ENCODE results near the gene RELN.

Gene RELN

DNA sequence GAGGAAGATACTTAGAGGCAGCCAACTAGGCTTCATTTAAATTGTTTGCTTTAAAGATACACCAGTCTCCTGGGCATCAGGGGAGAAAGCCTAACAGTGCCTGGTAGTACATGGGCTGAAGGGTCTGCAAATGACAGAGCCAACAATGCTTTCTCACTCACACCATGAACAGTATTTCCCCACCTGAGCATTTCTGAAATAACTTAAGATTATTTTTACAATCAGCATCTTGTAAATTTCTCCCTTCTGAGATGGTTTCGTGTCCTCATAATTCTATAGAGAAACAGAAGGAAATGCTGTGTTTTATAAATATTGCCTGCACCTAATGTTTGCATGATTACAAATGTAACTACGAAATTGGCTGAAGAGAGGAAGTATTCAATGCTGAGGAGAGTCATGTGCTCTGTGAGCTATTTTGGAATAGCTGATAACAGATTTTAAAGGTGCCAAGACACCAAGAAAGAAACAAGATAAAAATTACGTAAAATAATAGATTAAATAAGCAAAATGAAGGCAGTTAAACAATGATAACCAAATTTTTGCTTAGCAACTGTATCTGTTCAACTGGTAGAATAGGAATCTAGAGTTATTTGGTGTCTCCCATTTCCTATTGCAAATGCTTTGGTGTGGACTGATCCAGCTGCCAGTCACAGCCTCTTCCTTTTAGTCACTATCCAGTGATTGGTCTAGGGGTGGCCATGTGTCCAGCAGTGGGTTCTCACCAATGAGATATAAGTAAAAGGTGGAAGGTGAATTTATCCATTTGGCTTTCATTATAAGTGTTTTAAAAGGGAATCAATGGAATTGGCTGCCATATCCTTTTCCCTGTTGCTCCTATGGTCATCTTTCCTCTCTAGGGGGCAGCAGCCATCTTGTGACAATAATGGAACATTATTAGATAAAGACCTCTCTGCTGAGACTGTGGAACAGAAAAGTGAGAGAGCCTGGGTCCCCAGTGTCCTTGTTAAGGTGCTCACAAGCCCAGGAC is 375.5 kb downstream of the RELN start:
- no peak for DNase-seq

DNA sequence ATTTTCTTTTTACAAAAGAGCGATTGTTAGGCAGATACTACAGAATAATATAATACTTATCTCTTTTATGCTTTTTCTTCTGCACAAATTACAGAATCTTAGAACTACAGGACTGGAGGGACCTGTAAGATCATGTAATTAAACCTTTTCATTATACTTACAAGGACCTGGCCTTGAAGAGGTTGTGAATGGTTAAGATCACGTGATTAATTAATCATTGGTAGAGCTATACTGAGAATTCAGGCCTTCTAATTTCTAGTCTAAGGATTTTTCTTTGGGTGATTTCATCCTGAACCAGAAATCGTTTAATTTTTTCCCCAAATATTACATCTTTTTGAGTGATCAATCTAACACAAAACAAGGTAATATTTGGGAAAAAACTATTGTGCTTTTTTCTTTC is 379.7 kb downstream of the RELN start:
- no peak for DNase-seq

GRCh38 chr7:103605640-103606039 is 383.8 kb downstream of the RELN start:
- no peak for DNase-seq

DNA sequence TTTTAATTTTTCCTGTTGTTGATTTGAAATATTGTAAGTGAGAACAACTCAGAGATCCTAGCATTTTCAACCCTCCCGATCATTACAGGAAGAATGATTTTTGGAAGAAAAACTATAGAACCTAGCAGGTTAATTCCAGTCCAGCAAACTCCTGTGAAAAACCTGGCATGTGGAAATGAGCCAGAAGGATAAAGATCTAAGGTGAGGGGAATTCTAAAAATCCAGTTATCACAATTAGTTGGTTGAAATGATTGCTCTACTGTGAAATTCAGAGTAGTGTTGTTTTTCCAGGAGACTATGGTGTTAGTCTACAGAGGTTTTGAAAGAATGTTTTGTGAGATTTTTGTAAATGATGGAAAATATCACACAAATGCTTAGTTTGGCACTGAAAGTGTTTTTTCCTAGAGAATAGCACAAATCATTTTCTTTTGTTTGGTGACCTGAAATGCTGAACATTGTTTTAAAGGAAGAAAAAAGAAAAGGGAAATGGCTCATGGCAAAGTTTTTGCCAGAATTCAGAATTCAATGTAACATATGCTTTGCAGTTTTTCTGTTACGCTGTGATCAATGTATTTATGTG is 391.0 kb downstream of the RELN start:
- peak; percentile 48 for DNase-seq

DNA sequence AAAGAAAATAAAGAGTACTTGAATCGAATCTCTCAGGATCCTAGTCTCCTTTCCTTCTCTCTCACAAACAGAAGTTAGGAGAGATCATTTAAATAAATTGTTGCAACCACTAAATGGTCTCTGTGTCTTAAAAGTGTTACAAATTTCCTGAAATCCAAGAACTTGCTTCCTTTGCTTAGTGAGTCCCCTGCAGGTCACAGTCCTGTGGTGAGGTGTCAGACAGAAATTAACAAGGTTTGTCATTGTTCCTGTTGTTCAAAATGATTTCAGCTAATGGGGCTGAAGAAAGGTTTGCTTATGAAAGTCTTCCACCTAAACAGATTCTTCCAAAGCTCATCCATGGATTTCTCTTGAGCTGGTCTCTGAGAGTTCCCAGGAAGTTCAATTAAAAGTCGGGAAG is 391.9 kb downstream of the RELN start:
- DNase-seq, result peak; percentile 37

DNA sequence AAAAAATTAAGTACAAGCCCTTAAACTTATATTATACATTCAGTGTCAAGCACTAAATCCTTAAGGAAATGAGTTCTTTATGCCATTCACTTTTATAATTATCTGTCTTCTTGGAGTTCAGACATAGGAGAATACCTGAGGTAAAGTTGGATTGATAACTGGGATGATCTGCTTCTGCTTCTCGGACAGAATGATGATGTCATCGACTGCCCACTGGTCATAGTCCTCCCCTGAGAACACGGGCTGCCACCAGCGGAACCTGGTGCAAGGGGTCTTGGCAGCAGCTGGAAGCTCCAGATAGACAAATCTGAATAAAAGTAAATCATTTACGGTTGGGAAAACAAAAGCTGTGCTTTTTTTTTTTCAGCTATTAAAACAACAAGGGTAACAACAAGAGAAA is 395.3 kb downstream of the RELN start:
- DNase-seq, result peak; percentile 44

DNA sequence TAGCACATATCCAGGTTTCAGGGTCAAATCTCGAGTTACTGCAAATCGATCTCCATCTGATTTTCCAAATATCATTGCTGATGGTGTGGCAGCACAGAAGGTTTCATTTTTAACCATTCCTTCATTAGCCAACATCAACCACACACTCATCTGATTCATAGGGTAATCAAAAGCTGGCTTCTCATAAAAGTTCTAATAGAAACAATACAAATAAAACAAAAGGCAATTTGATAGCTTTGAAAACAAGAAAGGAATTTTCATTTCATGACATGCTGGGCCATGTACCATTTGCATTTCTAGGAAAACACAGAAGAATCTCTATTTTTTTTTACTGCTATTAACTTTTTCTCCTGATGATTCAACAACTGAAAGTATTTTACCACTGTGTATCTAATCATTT is 395.8 kb downstream of the RELN start:
- no peak for DNase-seq

- no peak for DNase-seq
Measured at GRCh38 chr7:103592844-103593243, 396.6 kb downstream of the RELN start.

DNA sequence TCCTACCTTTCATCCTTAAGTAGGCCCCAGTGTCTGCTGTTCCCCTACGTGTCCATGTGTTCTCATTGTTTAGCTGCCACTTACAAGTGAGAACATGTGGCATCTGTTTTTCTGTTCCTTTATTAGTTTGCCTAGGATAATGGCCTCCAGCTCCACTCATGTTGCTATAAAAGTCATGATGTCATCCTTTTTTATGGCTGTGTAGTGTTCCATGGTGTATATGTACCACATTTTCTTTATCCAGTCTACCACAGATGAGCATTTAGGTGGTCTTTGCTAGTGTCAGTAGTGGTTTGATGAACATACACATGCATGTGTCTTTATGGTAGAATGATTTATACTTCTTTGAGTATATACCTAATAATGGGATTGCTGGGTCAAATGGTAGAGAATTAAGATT is 397.3 kb downstream of the RELN start:
- no peak for DNase-seq

DNA sequence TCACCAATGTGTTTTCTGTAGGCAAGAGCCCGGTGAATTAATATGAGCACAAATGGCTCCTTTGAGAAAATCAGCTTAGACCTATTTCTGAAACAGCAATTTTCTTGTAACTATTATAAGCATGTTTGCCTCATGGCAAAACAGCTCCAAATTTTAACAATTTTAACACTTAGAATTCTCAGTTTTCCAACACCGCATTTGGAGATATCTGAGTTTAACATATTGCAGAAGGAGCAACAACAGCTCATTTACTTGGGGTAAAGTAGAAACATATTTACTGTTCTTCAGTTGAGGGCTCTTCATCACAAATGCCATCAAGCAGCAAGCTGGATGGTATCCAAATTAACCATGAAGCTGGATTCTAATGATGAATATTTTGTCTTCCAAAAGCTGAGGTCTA is 409.4 kb downstream of the RELN start:
- DNase-seq, result no peak

DNA sequence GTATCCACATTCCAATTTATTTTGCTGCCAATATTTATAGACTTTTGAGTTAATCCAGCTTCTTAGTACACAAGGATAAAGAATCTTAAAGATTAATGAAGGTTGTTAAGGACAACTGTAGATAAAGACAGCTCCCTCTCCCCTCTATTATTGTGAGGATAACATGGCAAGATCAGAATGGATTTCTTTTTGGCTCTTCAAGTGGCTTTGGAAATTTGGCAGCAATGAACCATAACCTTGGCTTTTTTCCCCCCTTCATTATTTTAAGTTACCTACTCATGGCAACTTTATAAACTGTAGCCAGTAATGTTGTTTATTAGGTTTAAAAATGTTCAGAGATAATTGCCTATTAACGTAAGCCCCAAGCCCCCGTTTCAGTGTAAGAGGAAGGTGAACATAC is 412.4 kb downstream of the RELN start:
- DNase-seq, result no peak

- DNase-seq, result no peak
Measured at GRCh38 chr7:103576641-103577040, 412.8 kb downstream of the RELN start.

DNA sequence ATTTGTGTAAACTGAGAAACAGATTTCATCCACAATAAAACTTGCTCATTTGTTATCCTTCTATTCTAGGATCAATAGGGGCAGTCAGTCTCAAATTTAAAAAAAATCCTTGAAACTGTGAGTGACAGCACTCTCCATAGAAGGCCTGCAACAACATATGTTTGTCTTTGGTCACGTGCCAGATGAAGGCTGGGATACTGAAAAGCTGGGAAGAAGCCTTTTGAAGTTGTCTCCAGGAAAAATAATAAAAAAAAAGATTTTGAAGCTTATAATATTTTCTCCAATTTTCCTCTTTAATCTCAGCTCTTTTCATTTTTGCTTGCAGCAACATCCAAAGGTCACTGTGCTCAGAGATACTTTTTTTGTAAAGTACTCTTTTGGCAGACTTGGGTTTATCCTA is 414.9 kb downstream of the RELN start:
- DNase-seq, result peak; percentile 51

DNA sequence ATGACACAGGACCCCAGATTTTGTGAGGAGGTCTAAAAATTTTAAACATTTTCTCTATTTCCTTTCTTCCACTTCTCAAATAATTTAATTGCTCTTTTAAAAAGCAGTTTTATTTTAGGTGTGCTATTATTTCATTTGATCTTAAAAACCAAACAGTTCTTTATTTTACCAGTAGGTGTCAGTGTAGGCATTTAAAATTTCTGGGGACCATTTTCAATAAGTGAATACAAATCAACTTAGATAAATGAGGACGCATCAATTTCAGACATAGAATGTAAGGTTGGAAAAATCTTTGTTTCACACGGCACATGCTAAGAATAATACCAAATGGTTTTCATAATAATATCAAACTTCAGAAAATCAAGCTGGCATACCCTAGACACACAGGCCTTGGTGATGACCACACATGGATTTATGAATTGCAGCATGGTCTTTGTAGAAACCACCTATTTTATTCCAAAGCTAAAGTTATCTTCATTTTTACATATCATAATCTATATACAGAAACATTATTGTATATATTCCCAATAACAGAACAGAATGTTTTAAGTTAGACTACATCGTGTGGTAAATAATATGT is 415.9 kb downstream of the RELN start:
- DNase-seq, result peak; percentile 87

DNA sequence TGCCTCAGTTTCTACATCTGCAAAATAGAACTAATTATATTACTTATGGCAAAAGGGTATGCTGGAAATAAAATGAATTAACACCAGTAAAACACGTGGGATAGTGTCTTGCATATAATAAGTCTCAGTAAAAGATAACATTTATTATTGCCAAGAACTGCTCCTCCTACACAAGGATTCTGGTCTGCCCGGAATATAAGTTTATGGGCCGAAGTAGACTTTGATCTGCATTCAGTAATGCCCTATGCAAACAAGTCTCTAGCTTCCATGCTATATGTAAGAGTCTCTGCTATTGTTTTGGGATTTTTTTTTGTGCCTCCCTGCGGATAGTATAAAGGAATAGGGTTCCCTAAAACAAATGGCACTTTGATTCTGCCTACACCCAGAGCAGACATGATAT is 417.9 kb downstream of the RELN start:
- DNase-seq, result no peak

DNA sequence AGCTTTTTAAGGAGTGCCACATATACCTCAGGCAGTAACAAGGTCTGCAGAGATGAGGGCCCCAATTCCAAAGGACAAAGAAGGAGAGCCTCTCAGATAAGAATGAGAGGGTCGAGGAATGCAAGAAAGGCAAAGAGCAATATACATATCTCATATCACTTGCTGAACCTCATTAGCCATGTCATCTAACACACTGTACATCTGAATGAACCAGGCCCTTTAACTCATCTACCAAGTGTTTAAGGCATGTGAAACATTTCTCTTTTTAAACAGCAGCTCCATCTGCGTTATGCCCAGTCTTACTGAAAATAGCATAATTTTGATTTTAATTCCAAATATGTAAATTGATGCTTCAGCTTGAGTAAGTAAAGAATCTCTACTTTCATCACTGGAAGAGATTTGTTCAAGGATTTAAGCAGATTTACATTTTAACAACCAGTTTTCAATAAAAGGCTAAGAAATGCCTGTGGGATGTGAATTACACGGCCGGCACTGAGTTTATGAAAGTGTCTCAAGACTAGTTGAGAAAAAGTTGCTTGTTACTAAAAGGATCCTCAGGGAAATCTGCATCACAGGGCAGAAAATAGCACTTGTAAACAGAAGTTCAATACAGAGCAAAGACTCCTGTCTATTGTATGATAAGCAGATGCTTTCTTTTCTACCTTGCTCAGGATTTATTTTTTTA is 419.7 kb downstream of the RELN start:
- no peak for DNase-seq

DNA sequence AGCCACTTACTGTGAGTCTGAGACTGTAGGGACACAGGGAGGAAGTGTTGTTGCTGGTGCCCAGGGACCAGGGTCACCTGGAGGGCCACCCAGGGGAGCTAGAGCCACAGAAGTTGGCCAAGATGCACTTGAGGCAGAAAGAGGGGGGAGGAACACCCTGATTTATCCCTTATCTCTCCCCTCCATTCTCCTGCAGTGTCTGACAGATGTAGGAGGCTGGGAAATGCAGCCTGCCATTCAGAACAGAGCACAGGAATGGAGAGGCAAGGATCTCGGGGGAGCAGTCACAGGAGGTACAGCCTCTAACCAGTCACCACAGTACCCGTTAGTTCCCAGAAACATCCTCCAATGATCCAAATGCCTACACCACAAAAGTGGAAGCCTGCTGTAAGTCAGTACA is 425.0 kb downstream of the RELN start:
- no peak for DNase-seq

DNA sequence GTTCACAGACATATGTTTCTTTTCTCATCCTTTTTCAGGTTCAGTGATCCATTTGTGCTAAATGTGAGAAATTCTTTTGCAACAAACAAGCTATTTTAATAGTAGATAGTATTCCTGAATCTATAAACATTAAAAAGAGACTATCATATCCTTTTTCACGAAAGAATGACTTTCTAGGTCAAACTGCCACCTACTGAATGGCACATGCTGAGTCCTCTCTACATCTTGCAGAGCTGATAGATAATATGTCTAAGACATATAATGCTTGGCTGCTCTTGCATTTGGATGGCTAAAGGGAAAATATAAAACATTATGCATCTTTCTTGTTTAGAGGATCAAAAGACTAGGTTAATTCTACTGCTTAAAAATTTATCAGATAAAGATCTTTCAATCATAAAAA is 429.3 kb downstream of the RELN start:
- peak; percentile 33 for DNase-seq

DNA sequence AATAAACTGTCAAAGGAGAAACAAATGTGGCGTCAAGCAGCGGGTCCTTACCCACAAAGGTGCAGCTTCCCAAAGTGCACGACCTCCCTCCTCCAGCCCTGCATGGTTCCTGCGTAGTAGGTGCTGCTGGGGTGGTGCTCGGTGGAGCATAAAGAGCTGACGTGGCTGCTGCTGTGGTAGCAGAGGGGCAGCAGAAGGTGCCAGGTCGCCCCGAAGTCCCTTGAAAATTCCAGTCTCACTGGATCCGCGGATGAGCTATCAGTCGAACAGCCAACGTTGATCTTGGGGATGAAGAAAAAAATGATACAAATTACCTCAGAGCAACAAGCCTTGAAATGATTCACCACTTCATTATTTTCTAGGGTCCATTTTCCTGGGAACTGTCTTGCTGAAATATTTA is 438.4 kb downstream of the RELN start:
- no peak for DNase-seq

DNA sequence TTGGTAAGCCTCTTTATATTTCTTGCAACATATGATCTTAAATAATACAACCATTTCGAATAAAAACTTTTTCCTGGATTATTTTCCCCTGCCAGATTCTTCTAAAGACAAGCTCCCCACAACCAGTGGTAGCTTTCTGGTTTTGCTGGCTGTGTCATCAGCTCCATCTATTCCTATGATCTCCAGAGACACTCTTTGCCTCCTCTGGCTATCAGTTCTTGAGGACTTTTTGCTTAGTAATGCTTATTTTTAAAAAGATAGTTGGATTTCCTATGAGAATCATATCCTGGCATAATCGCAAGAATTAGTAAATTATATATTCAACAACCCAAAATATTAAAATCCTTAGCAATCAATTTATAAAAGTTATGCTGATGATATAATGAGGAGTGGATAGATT is 439.7 kb downstream of the RELN start:
- DNase-seq, result no peak

- DNase-seq, result no peak
Measured at GRCh38 chr7:103547451-103548284, 441.8 kb downstream of the RELN start.

GRCh38 chr7:103542470-103542869 is 447.0 kb downstream of the RELN start:
- no peak for DNase-seq

DNA sequence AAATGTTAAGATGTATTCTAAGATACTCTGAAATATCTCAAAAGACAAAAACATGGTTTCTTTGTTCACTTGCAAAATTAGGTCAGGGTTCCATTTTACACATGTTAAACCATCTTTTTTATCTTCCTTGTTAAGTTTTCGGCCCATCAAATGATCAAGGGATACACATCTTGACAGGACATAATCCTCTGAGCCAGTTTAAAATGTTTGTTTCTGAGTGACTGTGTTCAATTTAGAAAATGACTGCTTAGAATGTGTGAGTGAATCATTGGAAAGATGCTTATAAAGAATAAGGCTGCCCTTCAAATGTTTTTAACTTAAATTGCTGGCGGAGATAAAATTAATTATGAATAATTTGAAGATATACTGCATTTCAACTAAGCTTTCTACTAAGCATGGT is 447.5 kb downstream of the RELN start:
- peak; percentile 72 for DNase-seq
